IgD-negative memory B cell (primary cell): ENCODE measurements around the gene KIAA1755. TPM values are rescaled to one million over a fixed set of nuclear protein-coding genes. Genes with fewer than 3 reads are reported as not detected.

Source experiments
- H3K27ac Mint-ChIP-seq, 3 donors: one replicate each; pipeline ENCODE4 v1.8.0; 2020 to 2022; ENCODE audit warnings: mild to moderate bottlenecking in 3 of 3, mixed read lengths in 3 of 3, moderate library complexity in 1 of 3
- H3K27me3 Mint-ChIP-seq: one replicate; pipeline ENCODE4 v1.8.0; 2021; ENCODE audit warnings: mixed read lengths
- H3K36me3 Mint-ChIP-seq: one replicate; pipeline ENCODE4 v1.8.0; 2020; ENCODE audit warnings: mild to moderate bottlenecking, mixed read lengths
- H3K4me1 Mint-ChIP-seq, 3 donors: one replicate each; pipeline ENCODE4 v1.8.0; 2020 to 2022; ENCODE audit warnings: mixed read lengths in 3 of 3, mild to moderate bottlenecking in 1 of 3
- H3K4me3 Mint-ChIP-seq, 4 donors: one replicate each; pipeline ENCODE4 v1.8.0; 2020 to 2022; ENCODE audit warnings: mild to moderate bottlenecking in 4 of 4, mixed read lengths in 4 of 4, moderate library complexity in 3 of 4
- H3K9me3 Mint-ChIP-seq, 3 donors: one replicate each; pipeline ENCODE4 v1.8.0; 2020 to 2021; ENCODE audit warnings: mixed read lengths in 3 of 3, mild to moderate bottlenecking in 1 of 3
- polyA plus RNA-seq: library from polyadenylated mRNA; unstranded; fragments of 300-500 nt; fragmentation: Illumina TruSeq; gene quantifications from one replicate; pipeline ENCODE4 v1.2.3, GENCODE V29; 2021

The KIAA1755 gene
- polyA plus RNA-seq, 1 donor from 2014 or later = not detected

DNA sequence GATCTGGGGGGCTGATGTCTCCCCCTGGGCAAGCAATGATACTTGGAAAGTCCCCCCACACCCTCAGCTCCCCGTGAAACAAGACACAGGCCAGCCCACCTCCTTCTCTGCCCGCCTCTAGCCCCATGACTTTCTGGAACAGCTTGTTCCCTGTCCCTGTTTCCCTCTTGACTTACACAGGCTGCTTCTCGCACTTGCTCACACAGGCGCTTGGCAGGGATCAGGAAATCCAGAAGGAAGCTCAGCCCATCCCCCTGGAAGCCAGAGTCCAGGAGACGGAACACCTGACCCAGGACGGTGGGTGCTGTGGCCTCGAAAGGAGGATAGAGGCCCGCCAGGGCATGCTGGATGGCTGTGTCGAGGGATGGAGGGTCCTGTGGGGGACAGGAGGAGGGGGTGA is 14.8 kb downstream of the KIAA1755 start:
- Mint-ChIP-seq H3K27me3 (peaks cover 9% of the 10 kb centered on the region), H3K4me3 (no peak overlapping the region), H3K4me1 (no peaks in the 10 kb centered on the region), H3K9me3 (peaks cover 5 to 20% (median 17%) of the 10 kb centered on the region in 3 donors), H3K27ac (no peak overlapping the region), H3K36me3 (no peaks in the 10 kb centered on the region)

DNA sequence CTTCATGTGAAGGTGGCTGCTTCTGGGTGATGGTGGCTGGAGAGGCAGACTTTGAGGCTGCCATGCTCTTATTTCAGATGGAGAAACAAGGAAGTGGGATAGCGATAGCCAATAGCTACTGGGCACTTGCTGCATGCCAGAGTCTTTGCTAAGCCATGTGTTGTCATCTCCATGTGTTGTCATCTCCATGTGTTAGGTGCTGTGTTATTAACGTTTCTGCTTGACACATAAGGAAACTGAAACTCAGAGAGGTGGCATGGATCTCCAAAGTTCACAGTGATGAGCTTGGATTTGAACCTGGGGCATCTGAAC is 16.9 kb downstream of the KIAA1755 start:
- no peak overlapping the region for H3K27ac Mint-ChIP-seq
- H3K4me3 Mint-ChIP-seq = no peak overlapping the region
- H3K4me1 Mint-ChIP-seq = no peaks in the 10 kb centered on the region
- no peaks in the 10 kb centered on the region for H3K36me3 Mint-ChIP-seq
- H3K9me3 Mint-ChIP-seq = peaks cover 5 to 27% (median 17%) of the 10 kb centered on the region in 3 donors
- peaks cover 16% of the 10 kb centered on the region for H3K27me3 Mint-ChIP-seq

DNA sequence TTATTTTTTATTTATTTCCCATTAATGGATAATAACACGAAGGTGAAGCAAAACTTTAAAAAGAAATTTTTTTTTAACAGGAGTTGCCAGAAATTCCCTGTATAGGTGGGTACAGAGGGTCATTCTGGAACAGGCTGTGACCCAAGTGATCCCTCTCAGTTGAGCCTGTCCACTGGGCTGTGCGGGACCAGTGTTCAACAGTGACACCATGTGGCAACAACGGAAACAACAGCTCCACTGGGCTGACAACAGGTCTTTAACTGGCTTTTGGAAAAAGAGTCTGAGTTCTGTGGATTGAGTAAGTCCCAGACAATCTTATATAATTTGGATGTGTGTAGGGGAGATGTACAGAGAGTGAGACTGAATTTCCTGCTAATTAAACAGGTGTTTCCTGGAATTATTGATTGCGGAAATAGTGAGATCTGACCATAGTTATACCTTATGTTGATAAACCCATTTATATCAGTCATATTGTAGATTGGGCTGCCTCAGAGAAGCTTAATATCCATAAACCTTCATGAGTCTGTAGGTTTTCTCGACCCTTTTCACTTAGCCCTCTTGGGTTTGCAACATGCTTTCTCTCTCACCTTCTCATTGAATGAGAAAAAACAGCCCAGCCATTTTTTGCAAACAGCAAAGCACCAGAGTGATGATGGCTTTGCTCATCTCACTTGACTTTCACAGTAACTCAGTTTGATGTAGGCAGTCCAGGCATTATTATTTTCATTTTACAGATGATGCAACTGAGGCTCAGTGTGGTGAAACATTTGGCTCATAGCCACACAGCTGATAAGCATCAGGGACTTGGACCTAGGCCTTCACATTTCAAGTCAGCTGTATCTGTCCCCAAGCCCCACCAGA is 17.5 kb downstream of the KIAA1755 start:
- Mint-ChIP-seq H3K9me3 (peaks cover 5 to 27% (median 17%) of the 10 kb centered on the region in 3 donors), H3K27me3 (peaks cover 16% of the 10 kb centered on the region), H3K27ac (no peak overlapping the region), H3K4me3 (no peak overlapping the region), H3K4me1 (no peaks in the 10 kb centered on the region), H3K36me3 (no peaks in the 10 kb centered on the region)

DNA sequence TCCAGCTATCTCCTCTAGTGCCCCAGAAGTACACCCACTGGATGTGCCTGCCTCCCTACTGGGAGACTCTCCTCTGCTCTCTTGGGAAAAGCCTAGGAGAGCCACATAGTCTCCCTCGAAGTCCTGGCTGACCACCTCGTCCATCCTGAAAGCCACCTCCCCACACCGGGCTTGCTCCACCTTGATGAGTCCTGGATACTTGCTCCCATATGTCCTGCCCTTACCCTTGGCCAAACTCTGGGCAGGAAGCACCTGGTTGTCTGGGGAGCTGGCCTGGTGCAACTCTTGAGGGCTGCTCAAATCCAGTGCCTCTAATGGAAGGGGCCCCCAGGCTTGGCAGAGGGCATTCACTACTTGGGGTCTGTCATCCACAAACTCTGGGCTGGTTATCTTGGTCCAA is 19.3 kb downstream of the KIAA1755 start:
- H3K36me3 Mint-ChIP-seq = no peaks in the 10 kb centered on the region
- no peak overlapping the region for H3K27ac Mint-ChIP-seq
- H3K4me3 Mint-ChIP-seq = peak overlapping the region in 1 of 4 donors; percentile 67
- H3K4me1 Mint-ChIP-seq = no peaks in the 10 kb centered on the region
- H3K9me3 Mint-ChIP-seq = peaks cover 5 to 25% (median 17%) of the 10 kb centered on the region in 3 donors
- peaks cover 16% of the 10 kb centered on the region for H3K27me3 Mint-ChIP-seq

DNA sequence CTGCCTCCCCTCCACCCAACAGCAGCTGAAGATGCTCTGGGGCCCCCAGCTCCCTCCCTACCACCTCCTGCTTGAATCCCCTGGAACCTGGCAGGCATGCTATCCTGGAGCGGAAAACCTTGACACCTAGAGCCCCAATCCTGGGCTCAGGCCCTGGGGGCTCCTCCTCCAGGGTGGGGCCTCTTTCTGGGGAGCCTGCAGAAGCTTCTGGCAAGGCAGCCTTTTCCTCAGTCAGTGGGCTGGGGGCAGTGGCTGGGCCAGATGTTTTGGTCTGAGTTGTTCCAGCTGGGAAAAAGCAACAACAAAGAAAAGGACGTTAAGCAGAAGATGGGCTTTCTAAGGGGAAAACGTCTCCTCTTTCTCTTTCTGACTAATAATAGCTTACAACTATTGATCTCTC is 21.1 kb downstream of the KIAA1755 start:
- H3K9me3 Mint-ChIP-seq = peaks cover 4 to 22% (median 17%) of the 10 kb centered on the region in 3 donors
- no peak overlapping the region for H3K4me3 Mint-ChIP-seq
- no peaks in the 10 kb centered on the region for H3K36me3 Mint-ChIP-seq
- H3K4me1 Mint-ChIP-seq = no peaks in the 10 kb centered on the region
- H3K27me3 Mint-ChIP-seq = peaks cover 8% of the 10 kb centered on the region
- H3K27ac Mint-ChIP-seq = no peak overlapping the region

DNA sequence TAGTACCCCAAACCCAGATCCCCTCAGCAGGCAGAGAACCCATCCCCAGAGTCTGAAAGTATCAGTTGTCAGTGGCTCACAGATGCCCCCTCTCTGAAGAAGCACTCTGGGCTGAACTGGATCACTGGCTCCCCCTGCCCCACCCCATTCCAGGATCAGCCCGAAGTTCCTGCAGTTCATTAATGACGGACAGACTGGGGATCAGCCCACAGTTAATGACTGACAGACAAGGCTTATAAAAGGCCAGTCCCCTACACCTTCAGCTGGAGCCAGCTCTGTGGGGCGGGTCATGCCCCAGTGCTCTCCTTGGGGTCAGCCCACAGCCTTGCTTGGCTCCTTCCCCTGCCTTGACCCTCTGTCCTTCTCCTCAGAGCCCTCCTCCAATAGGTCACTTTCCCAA is 21.7 kb downstream of the KIAA1755 start:
- H3K4me1 Mint-ChIP-seq = no peaks in the 10 kb centered on the region
- H3K27ac Mint-ChIP-seq = no peak overlapping the region
- H3K36me3 Mint-ChIP-seq = no peaks in the 10 kb centered on the region
- peaks cover 8% of the 10 kb centered on the region for H3K27me3 Mint-ChIP-seq
- peaks cover 2 to 19% (median 14%) of the 10 kb centered on the region in 3 donors for H3K9me3 Mint-ChIP-seq
- H3K4me3 Mint-ChIP-seq = no peak overlapping the region

DNA sequence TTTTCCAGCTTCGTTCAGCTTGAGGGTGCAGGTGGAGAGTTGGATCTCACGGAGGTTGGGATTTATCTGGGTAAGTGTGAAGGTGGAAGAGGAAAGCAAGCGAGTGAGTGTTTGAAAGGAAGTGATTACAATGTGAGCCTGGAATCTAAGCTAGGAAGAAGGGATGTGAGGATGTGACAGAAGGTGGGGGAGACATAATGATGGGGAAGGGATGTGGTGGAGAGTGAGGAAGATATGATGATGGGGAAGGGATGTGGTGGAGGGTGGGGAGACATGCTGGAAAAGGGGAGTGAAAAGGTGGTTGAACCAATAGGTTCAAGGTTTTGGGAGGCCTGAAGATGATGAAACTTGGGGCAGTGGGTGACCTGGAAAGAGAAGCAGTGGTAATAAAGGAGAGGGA is 23.2 kb downstream of the KIAA1755 start:
- peaks cover 0 to 11% (median 5%) of the 10 kb centered on the region in 3 donors for H3K9me3 Mint-ChIP-seq
- H3K4me1 Mint-ChIP-seq = no peaks in the 10 kb centered on the region
- peaks cover 8% of the 10 kb centered on the region for H3K27me3 Mint-ChIP-seq
- H3K4me3 Mint-ChIP-seq = no peak overlapping the region
- no peak overlapping the region for H3K27ac Mint-ChIP-seq
- no peaks in the 10 kb centered on the region for H3K36me3 Mint-ChIP-seq

DNA sequence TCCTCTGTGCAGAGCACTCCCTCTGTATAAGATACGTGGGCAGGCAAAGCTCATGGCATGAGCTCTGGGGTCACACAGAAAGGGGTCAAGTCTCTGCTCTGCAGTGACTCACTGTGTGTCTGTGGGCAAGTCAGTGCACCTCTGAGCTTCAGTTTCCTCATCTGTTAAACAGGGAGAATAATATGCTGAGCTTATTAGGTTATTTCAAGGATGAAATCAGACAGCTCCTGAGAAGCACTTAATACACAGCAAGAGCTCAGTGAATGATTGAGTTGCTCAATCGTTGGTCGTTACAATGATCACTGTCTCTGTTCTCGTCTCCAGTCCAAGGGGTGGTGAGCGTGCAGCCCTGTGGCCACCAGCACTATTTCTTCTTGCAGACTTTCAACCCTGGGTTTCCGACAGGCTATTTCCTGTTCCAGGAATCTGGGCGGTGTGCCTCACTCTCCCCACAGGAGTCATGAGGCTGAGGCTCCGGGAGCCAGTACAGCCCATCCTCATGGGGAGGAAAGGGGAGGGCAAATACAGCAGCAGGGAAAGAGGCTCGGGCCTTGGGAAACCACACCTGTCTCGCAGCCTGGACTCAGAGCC is 28.9 kb downstream of the KIAA1755 start:
- H3K4me3 Mint-ChIP-seq = no peak overlapping the region
- H3K27me3 Mint-ChIP-seq = peaks cover 7% of the 10 kb centered on the region
- H3K36me3 Mint-ChIP-seq = no peaks in the 10 kb centered on the region
- no peaks in the 10 kb centered on the region for H3K4me1 Mint-ChIP-seq
- no peaks in the 10 kb centered on the region for H3K9me3 Mint-ChIP-seq
- H3K27ac Mint-ChIP-seq = no peak overlapping the region

DNA sequence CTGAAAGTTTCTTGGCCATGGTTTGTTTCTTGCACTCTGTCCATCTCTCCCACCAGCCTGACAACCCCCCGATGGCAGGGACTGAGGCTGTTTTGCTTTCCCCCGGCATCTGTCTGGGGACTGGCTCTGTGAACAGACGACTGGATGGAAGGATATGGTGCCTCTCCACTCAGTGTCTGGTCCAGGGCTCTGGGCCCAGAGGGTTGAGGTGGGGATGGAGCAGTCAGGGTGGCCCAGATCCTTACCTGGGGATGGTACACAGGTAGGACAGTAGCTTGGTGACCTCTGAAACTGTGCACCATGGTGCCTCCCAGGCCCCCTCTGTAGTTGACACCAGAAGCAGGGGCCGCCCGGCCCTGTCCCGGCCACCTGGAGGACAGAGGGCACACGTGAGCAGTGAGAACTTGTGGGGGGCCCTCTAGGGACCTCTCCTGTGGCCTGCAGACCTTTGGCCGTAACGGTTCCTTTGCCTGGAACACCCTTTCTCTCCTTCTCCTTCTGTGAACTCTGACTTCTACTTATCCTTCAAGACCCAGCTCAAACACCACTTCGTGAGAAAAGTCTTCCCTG is 29.5 kb downstream of the KIAA1755 start:
- no peaks in the 10 kb centered on the region for H3K36me3 Mint-ChIP-seq
- no peaks in the 10 kb centered on the region for H3K9me3 Mint-ChIP-seq
- no peaks in the 10 kb centered on the region for H3K4me1 Mint-ChIP-seq
- peaks cover 9% of the 10 kb centered on the region for H3K27me3 Mint-ChIP-seq
- no peak overlapping the region for H3K27ac Mint-ChIP-seq
- no peak overlapping the region for H3K4me3 Mint-ChIP-seq

DNA sequence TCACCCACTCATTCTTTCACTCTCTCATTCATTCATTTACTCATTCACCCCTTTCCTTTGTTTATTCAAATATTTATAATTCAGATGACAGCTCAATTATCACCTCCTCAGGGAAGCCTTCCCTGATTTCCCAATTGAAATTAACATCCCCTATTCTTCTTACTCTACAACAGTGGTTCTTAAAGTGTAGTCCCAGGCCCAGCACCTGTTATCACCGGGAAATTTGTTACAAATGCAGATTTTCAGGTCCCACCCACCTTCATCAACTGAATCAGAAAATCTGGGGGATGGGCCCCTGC is 30.3 kb downstream of the KIAA1755 start:
- Mint-ChIP-seq H3K27ac (no peak overlapping the region), H3K9me3 (no peaks in the 10 kb centered on the region), H3K36me3 (no peaks in the 10 kb centered on the region), H3K4me3 (no peak overlapping the region), H3K4me1 (no peaks in the 10 kb centered on the region), H3K27me3 (peaks cover 9% of the 10 kb centered on the region)

DNA sequence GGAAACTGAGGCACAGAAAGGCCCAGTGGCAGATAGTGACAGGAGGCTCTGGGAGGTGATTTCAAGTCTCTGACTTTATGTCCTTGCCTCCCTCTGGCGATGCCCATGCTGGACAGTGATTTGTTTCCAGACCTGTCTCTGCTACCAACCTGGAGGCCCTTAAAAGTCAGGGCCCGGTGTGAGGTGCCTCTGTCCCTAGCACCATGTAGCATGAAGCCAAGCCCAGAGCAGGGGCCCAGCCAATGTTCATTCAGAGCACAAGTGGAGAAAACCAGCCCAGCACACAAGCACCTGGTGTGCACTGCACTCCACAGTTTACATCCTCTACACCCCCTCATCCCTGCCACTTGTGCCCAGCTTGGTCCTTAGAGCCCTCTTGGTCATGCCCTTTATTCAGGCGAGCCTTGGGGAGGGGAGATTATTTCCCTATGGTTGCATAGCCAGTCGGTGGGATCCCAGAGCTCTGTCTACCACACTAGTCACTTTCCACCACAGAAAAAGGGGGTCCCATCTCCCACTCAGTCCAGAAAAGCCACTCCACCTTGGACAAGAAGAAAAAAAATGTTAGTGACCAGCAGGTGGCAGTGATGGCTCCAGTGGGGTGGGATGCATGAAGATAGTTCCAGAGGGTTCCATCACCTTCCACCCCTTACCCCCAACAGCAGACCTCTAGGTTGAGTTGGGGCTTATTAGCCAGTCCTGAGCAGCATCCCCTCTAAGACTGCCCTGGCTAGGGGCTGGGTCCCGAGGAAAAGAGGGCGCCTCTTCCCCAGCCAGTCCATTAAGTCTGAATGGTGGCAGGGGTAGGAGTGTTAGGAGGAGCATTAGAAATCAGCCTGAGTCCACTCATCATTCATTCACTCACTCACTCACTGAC is 30.9 kb downstream of the KIAA1755 start:
- H3K4me1 Mint-ChIP-seq = no peaks in the 10 kb centered on the region
- H3K27me3 Mint-ChIP-seq = peaks cover 9% of the 10 kb centered on the region
- no peaks in the 10 kb centered on the region for H3K36me3 Mint-ChIP-seq
- H3K9me3 Mint-ChIP-seq = no peaks in the 10 kb centered on the region
- H3K27ac Mint-ChIP-seq = no peak overlapping the region
- no peak overlapping the region for H3K4me3 Mint-ChIP-seq

DNA sequence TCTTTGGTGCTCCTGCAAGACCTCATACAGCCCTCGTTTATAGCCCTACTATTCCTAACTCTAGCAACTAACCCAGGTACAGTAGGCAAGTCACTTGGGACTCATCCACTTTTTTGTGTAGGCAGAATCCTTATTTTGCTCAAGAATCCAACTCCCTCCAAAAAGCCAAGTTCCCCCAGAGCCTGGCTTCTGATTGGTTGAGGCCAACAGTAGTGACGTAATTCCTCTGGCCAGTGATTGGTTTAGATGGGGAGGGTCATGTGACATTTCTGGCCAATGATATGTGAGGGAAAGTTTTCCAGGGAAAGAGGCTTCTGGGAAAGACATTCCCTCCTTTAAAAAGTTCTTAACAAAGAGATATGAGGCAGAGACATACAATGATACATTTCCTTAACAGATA is 32.1 kb downstream of the KIAA1755 start:
- Mint-ChIP-seq H3K4me3 (no peak overlapping the region), H3K27ac (no peak overlapping the region), H3K27me3 (peaks cover 9% of the 10 kb centered on the region), H3K4me1 (no peaks in the 10 kb centered on the region), H3K36me3 (no peaks in the 10 kb centered on the region), H3K9me3 (no peaks in the 10 kb centered on the region)

DNA sequence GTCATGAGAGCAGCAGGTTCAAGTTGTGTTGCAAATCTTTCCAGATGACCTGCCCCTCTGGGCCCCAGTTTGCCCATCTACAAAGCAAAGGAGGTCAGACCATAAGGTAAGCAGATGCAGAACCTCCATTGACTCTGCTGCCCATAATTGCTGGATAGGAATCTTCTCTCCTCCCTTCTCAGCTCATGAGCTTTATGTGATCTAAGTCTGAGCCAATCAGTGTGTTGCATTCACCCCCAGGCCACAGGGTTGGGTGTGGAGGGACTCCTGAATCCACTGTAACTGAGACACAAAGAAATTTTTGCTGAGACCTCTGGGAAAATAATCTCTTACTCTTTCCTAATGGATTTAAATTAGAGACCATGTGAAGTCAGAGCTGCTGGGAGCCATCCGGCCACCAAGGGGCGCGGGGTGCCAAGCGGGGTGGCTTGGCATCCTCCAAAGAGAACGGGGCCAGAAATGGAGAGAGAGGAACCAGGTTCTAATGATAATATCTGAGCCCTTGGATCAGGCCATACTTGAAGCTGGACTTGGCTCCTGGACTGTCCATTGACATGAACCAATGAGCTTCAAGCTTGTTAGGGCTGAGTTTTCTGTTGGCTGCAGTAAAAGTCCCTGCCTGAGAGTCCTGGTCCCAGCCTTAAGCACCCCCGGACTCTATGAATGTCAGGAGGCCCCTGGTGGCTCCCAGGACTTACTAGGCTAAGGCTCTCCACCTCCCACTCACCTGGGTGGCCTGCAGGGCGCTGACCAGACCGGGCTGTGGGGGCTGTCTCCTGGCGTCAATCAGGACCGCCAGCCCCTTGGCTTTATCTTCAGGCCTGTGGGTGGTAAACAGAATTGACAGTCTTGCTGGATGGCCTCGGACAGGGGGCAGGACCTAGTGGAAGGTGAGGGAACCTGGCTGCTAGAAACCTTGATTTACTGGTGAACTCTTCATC is 32.8 kb downstream of the KIAA1755 start:
- H3K4me1 Mint-ChIP-seq = peaks cover 0 to 2% (median 2%) of the 10 kb centered on the region in 3 donors
- H3K27me3 Mint-ChIP-seq = peaks cover 9% of the 10 kb centered on the region
- no peak overlapping the region for H3K4me3 Mint-ChIP-seq
- H3K36me3 Mint-ChIP-seq = no peaks in the 10 kb centered on the region
- no peak overlapping the region for H3K27ac Mint-ChIP-seq
- H3K9me3 Mint-ChIP-seq = no peaks in the 10 kb centered on the region

DNA sequence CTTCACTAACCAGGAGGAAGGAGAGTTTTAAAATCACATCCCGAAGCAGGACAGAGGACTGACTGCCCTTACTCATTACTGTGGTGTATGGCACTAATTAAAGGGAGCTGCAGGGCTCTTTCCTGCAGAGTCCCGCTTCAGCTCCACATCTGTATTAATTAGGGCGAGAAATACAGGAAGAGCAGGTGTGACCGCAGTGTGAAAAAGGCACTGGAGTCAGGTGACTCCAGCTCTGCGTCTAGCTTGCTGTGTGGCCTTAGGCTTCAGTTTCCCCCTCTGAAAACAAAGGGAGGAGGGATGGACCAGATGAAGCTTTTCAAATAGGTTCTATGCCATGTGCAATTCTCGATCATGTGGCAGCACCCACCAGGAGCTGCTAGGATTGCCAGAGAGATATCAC is 34.0 kb downstream of the KIAA1755 start:
- H3K4me3 Mint-ChIP-seq = no peak overlapping the region
- no peaks in the 10 kb centered on the region for H3K9me3 Mint-ChIP-seq
- H3K4me1 Mint-ChIP-seq = peaks cover 0 to 5% (median 4%) of the 10 kb centered on the region in 3 donors
- H3K27ac Mint-ChIP-seq = no peak overlapping the region
- H3K27me3 Mint-ChIP-seq = peaks cover 9% of the 10 kb centered on the region
- H3K36me3 Mint-ChIP-seq = no peaks in the 10 kb centered on the region
